OCI-LY3 (cell line): Measurements from ENCODE around the gene MKLN1.

Experiments used
- H2AFZ ChIP-seq: fragments of 200-600, 300-600 bp; shearing (Covaris generic); 2 replicates; pipeline ENCODE4 v1.6.0; 2014; ENCODE audit warnings: antibody characterized with exemption, low read depth, low read length
- H3K27ac ChIP-seq: fragments of 200-600, 300-600 bp; sonication (generic); 2 replicates; pipeline ENCODE4 v1.5.1; 2014; ENCODE audit warnings: mild to moderate bottlenecking, low read length, moderate library complexity, mixed read lengths
- H3K27me3 ChIP-seq: fragments of 200-600, 300-600 bp; sonication (generic); 2 replicates; pipeline ENCODE4 v1.6.1; 2014; ENCODE audit warnings: low read depth, low read length, mixed read lengths
- H3K36me3 ChIP-seq: fragments of 200-600, 300-600 bp; sonication (generic); replicated peaks from 2 replicates; pipeline ENCODE3; 2014; ENCODE audit warnings: low read depth, low read length, mixed read lengths
- H3K4me1 ChIP-seq: fragments of 300-600, 200-600 bp; sonication (generic); 2 replicates; pipeline ENCODE4 v1.6.1; 2014; ENCODE audit warnings: low read length, mixed read lengths
- H3K4me2 ChIP-seq: fragments of 200-600, 300-600 bp; sonication (generic); 2 replicates; pipeline ENCODE4 v1.6.1; 2014; ENCODE audit warnings: low read length, mixed read lengths
- H3K4me3 ChIP-seq: fragments of 300-600, 200-600 bp; sonication (generic); 2 replicates; pipeline ENCODE4 v1.5.1; 2014; ENCODE audit warnings: antibody characterized with exemption, mild to moderate bottlenecking, low read length, moderate library complexity
- H3K79me2 ChIP-seq: fragments of 300-600, 200-600 bp; shearing (Covaris generic); 2 replicates; pipeline ENCODE4 v1.6.1; 2014; ENCODE audit warnings: mild to moderate bottlenecking, low read length, mixed read lengths
- H3K9ac ChIP-seq: fragments of 300-600, 200-600 bp; shearing (Covaris generic); 2 replicates; pipeline ENCODE4 v1.6.0; 2014; ENCODE audit warnings: mild to moderate bottlenecking, low read length, moderate library complexity
- H3K9me3 ChIP-seq: fragments of 200-600, 300-600 bp; shearing (Covaris generic); 2 replicates; pipeline ENCODE4 v1.6.1; 2014; ENCODE audit warnings: low read length, mixed read lengths; ENCODE audit not compliant: insufficient read depth
- H4K20me1 ChIP-seq: fragments of 200-600, 300-600 bp; sonication (generic); 2 replicates; pipeline ENCODE4 v1.6.1; 2016; ENCODE audit warnings: low read length, mixed read lengths; ENCODE audit not compliant: insufficient read depth
- CTCF ChIP-seq: fragments of 200-600, 300-600 bp; sonication (generic); IDR thresholded peaks from 2 replicates; pipeline ENCODE4 v1.5.1; 2014; ENCODE audit warnings: antibody characterized with exemption, low read length, low read depth
- EZH2phosphoT487 ChIP-seq: fragments of 200-600 bp; shearing (Covaris generic); IDR thresholded peaks from 2 replicates; pipeline ENCODE4 v1.6.1; 2018; ENCODE audit warnings: antibody characterized with exemption, mixed run types, low read depth

The MKLN1 gene

GRCh38 chr7:131438969-131439368 lies 111.3 kb downstream of the MKLN1 start:
- no peaks in the 10 kb centered on the region for H3K27me3 ChIP-seq
- no peak overlapping the region for H3K9ac ChIP-seq
- TF ChIP-seq EZH2phosphoT487 (no peak), CTCF (no peak)
- no peak overlapping the region for H3K27ac ChIP-seq
- no peaks in the 10 kb centered on the region for H3K79me2 ChIP-seq
- H3K9me3 ChIP-seq, result no peaks in the 10 kb centered on the region
- H3K4me1 ChIP-seq, result no peaks in the 10 kb centered on the region
- H3K4me2 ChIP-seq, result no peak overlapping the region
- peaks cover 38% of the 10 kb centered on the region for H3K36me3 ChIP-seq
- H4K20me1 ChIP-seq, result no peaks in the 10 kb centered on the region; the same call in 1 of the 2 replicates
- no peak overlapping the region for H2AFZ ChIP-seq
- no peak overlapping the region for H3K4me3 ChIP-seq

- H3K4me3 ChIP-seq, result no peak overlapping the region
- H3K27me3 ChIP-seq, result no peaks in the 10 kb centered on the region
- H2AFZ ChIP-seq, result no peak overlapping the region
- H3K27ac ChIP-seq, result no peak overlapping the region
- no peaks in the 10 kb centered on the region for H3K79me2 ChIP-seq
- no peaks in the 10 kb centered on the region for H3K4me1 ChIP-seq
- no peak overlapping the region for H3K9ac ChIP-seq
- H4K20me1 ChIP-seq, result no peaks in the 10 kb centered on the region; the same call in 1 of the 2 replicates
- TF ChIP-seq CTCF, result no peak
- no peaks in the 10 kb centered on the region for H3K9me3 ChIP-seq
- no peak overlapping the region for H3K4me2 ChIP-seq
- peaks cover 27% of the 10 kb centered on the region for H3K36me3 ChIP-seq
These were observed 115.8 kb downstream of the MKLN1 start for GRCh38 chr7:131443496-131443895.

- TF ChIP-seq EZH2phosphoT487 (no peak), CTCF (no peak)
- Histone ChIP-seq H3K4me3 (no peak overlapping the region), H2AFZ (no peak overlapping the region), H3K4me2 (no peak overlapping the region), H3K36me3 (peaks cover 22% of the 10 kb centered on the region), H3K27me3 (no peaks in the 10 kb centered on the region), H3K9ac (no peak overlapping the region), H3K27ac (no peak overlapping the region), H4K20me1 (no peaks in the 10 kb centered on the region; the same call in 1 of the 2 replicates), H3K9me3 (no peaks in the 10 kb centered on the region), H3K4me1 (no peaks in the 10 kb centered on the region), H3K79me2 (no peaks in the 10 kb centered on the region)
These were observed 117.0 kb downstream of the MKLN1 start for GRCh38 chr7:131444683-131445082.

- peaks cover 9% of the 10 kb centered on the region for H3K36me3 ChIP-seq
- H3K9me3 ChIP-seq, result no peaks in the 10 kb centered on the region
- no peak overlapping the region for H3K9ac ChIP-seq
- no peak for TF ChIP-seq EZH2phosphoT487
- TF ChIP-seq CTCF, result no peak
- no peak overlapping the region for H2AFZ ChIP-seq
- H3K4me2 ChIP-seq, result no peak overlapping the region
- no peaks in the 10 kb centered on the region for H3K27me3 ChIP-seq
- H4K20me1 ChIP-seq, result 0 out of 2 replicates have a peak, but pooled peaks cover 1% of the 10 kb centered on the region
- H3K4me3 ChIP-seq, result no peak overlapping the region
- no peaks in the 10 kb centered on the region for H3K79me2 ChIP-seq
- H3K4me1 ChIP-seq, result peaks cover 5% of the 10 kb centered on the region
- no peak overlapping the region for H3K27ac ChIP-seq
These were observed 121.8 kb downstream of the MKLN1 start for GRCh38 chr7:131449373-131449902.
